Mucosa of gallbladder (tissue), 1 donor: ENCODE measurements around the gene BAIAP3. TPM values are rescaled to one million over a fixed set of nuclear protein-coding genes. Genes with fewer than 3 reads are reported as not detected.
"Not testable (repeated sequence)": the region's sequence is repeated elsewhere in the genome, so short reads cannot be mapped to it uniquely, and the experiment has no call there.

Experiments
- DNase-seq: peaks from one replicate; pipeline ENCODE4 v3.0.0-alpha.2; 2020; ENCODE audit warnings: low spot score
- total RNA-seq: library from RNA; stranded (reverse); gene quantifications from one replicate; pipeline ENCODE4 v1.2.1, GENCODE V29; 2021
- donor health status: DM: no; HTN: no; CAD: no.

BAIAP3 gene
- 2.6 TPM for total RNA-seq

GRCh38 chr16:1333149-1333812 is at the start of gene BAIAP3:
TSS of gene BAIAP3 (plus strand) at chr16:1333645. CDS start at chr16:1338550, 4,905 bp downstream.
- DNase-seq: no peak

- DNase-seq: no peak
Measured at GRCh38 chr16:1283996-1284616, 49.3 kb upstream of the BAIAP3 start.

- DNase-seq: no peak
Measured at GRCh38 chr16:1285669-1286512, 47.6 kb upstream of the BAIAP3 start.

GRCh38 chr16:1286513-1287094 is 46.8 kb upstream of the BAIAP3 start:
- DNase-seq: no peak

- no peak for DNase-seq
Measured at GRCh38 chr16:1287982-1288670, 45.3 kb upstream of the BAIAP3 start.

GRCh38 chr16:1288813-1289476 is 44.5 kb upstream of the BAIAP3 start:
- DNase-seq: no peak

- no peak for DNase-seq
Measured at GRCh38 chr16:1289477-1289866, 44.0 kb upstream of the BAIAP3 start.

GRCh38 chr16:1290063-1290501 is 43.4 kb upstream of the BAIAP3 start:
- no peak for DNase-seq

- no peak for DNase-seq
Measured at GRCh38 chr16:1290860-1291575, 42.4 kb upstream of the BAIAP3 start.

GRCh38 chr16:1291576-1291974 is 41.9 kb upstream of the BAIAP3 start:
- DNase-seq: no peak

- not testable (repeated sequence) for DNase-seq
Measured at GRCh38 chr16:1292208-1292607, 41.2 kb upstream of the BAIAP3 start.

GRCh38 chr16:1292808-1293207 is 40.6 kb upstream of the BAIAP3 start:
- DNase-seq: not testable (repeated sequence)

- no peak for DNase-seq
Measured at GRCh38 chr16:1293921-1294656, 39.4 kb upstream of the BAIAP3 start.

GRCh38 chr16:1295465-1295864 is 38.0 kb upstream of the BAIAP3 start:
- no peak for DNase-seq

GRCh38 chr16:1296688-1297017 is 36.8 kb upstream of the BAIAP3 start:
- DNase-seq: not testable (repeated sequence)

- DNase-seq: peak; percentile 59
Measured at GRCh38 chr16:1297018-1297696, 36.3 kb upstream of the BAIAP3 start.

- no peak for DNase-seq
Measured at GRCh38 chr16:1298406-1298805, 35.0 kb upstream of the BAIAP3 start.

GRCh38 chr16:1299012-1299867 is 34.2 kb upstream of the BAIAP3 start:
- DNase-seq: peak; percentile 44
